ENCODE data around the gene DNMBP. TPM values are rescaled to one million over a fixed set of nuclear protein-coding genes. Genes with fewer than 3 reads are reported as not detected.

The DNMBP gene
- total RNA-seq, 1 experiment from 2014 or later = 60.3 TPM

GRCh38 chr10:99967961-99968360 is 41.8 kb downstream of the DNMBP start:
- Histone ChIP-seq H3K4me3 (replicated peaks in 1 of 2; ENCODE audit: low read depth in 1 of 2, low read length in 2 of 2) (no peak overlapping the region), H3K9me2 (ENCODE audit: insufficient read depth) (no peaks in the 10 kb centered on the region), H3K9ac (ENCODE audit: low read length) (no peak overlapping the region), H3K27ac (ENCODE audit: low read depth, low read length) (peak overlapping the region; percentile 98), H3K36me3 (ENCODE audit: control insufficient read depth in 1 of 2, insufficient read depth in 2 of 2, low read length in 2 of 2) (peaks cover 25 to 36% of the 10 kb centered on the region in 2 experiments), H4K20me1 (ENCODE audit: insufficient read depth) (no peaks in the 10 kb centered on the region), H2AFZ (ENCODE audit: low read depth, low read length, poor library complexity, severe bottlenecking) (no peak overlapping the region), H3K4me1 (ENCODE audit: control insufficient read depth in 1 of 2, insufficient read depth in 2 of 2, low read length in 2 of 2) (peaks cover 58 to 74% of the 10 kb centered on the region in 2 experiments), H3K9me3 (ENCODE audit: control insufficient read depth in 1 of 2, insufficient read depth in 1 of 2, low read depth in 1 of 2, low read length in 2 of 2) (no peaks in the 10 kb centered on the region), H3K79me2 (ENCODE audit: insufficient read depth, low read length) (peaks cover 83% of the 10 kb centered on the region), H3K4me2 (ENCODE audit: low read length) (peak overlapping the region; percentile 40), H3K27me3 (ENCODE audit: insufficient read depth, low read length) (no peaks in the 10 kb centered on the region)
- CTCF ChIA-PET = interaction anchor here (1.0 kb wide), 1 partner anchor 38 kb away, joined by 3 read pairs; no protein-coding TSS in a partner anchor
- intact Hi-C loops (cut with micrococcal nuclease) = loop anchor here (5.0 kb wide), 2 partner anchors 79 to 111 kb away; no protein-coding TSS in a partner anchor
- RAD21 ChIA-PET (ENCODE audit: low non-redundant PET in 1 of 2, low total read pairs in 2 of 2, uncharacterized antibody in 2 of 2, unreplicated experiment in 2 of 2) = interaction anchor here in 1 of 2 experiments (0.9 kb wide), 1 partner anchor 78 kb away, joined by 3 read pairs; no protein-coding TSS in a partner anchor
- ATAC-seq (no peak), DNase-seq (ENCODE audit: low read depth, low spot score) (no peak)
- POLR2A ChIA-PET = interaction anchor here (2.4 kb wide), 1 partner anchor 9 kb away, joined by 9 read pairs; no protein-coding TSS in a partner anchor
- BruUV-seq (replicated peaks) = no TSS peak
- TF ChIP-seq CTCF (IDR thresholded peaks at IDR 0.05 in 2 of 3, conservative IDR thresholded peaks at IDR 0.05 in 1 of 3; ENCODE audit: borderline replicate concordance in 1 of 3, insufficient read depth in 1 of 3, low read depth in 2 of 3, low read length in 2 of 3) = no peak
- TF ChIP-seq EGR1 (IDR thresholded peaks at IDR 0.05; ENCODE audit: low read depth) = no peak
- TF ChIP-seq ELF1 (IDR thresholded peaks at IDR 0.05; ENCODE audit: borderline replicate concordance, low read depth) = no peak
- no peak for TF ChIP-seq YY1 (IDR thresholded peaks at IDR 0.05; ENCODE audit: extremely low read depth, insufficient replicate concordance, low read depth, low read length)
- TF ChIP-seq SRF (IDR thresholded peaks at IDR 0.05; ENCODE audit: low read depth) = no peak
- TF ChIP-seq RAD21 (IDR thresholded peaks at IDR 0.05; ENCODE audit: low read depth) = no peak
- TF ChIP-seq ZFX (IDR thresholded peaks at IDR 0.05) = no peak
- no peak for TF ChIP-seq JUND (IDR thresholded peaks at IDR 0.05)
- no peak for TF ChIP-seq SIN3A (IDR thresholded peaks at IDR 0.05; ENCODE audit: low read depth)
- no peak for TF ChIP-seq FOSL1 (IDR thresholded peaks at IDR 0.05; ENCODE audit: low read depth)
- TF ChIP-seq POLR2AphosphoS5 (IDR thresholded peaks at IDR 0.05; ENCODE audit: low read depth, low read length) = no peak
- TF ChIP-seq POLR2A (IDR thresholded peaks at IDR 0.05; ENCODE audit: borderline replicate concordance, extremely low read depth, insufficient read depth, insufficient read length) = no peak
- no peak for TF ChIP-seq MAX (IDR thresholded peaks at IDR 0.05)
- TF ChIP-seq SP1 (IDR thresholded peaks at IDR 0.05; ENCODE audit: low read depth) = no peak
- TF ChIP-seq ZNF274 (IDR thresholded peaks at IDR 0.05; ENCODE audit: low read depth, low read length) = no peak
- TF ChIP-seq TCF7L2 (IDR thresholded peaks at IDR 0.05; ENCODE audit: borderline replicate concordance, extremely low read depth, insufficient read depth, insufficient read length) = no peak
- TF ChIP-seq EZH2phosphoT487 (IDR thresholded peaks at IDR 0.05; ENCODE audit: borderline replicate concordance) = no peak
- no peak for TF ChIP-seq CEBPB (IDR thresholded peaks at IDR 0.05; ENCODE audit: low read depth)
- TF ChIP-seq ATF3 (IDR thresholded peaks at IDR 0.05) = no peak
- TF ChIP-seq REST (IDR thresholded peaks at IDR 0.05; ENCODE audit: low read depth) = no peak
